HG03097 (cell line): ENCODE results near the gene HOXA4.

ENCODE experiments used
- ATAC-seq: cut with Tn5 transposase; IDR thresholded peaks from one replicate; pipeline ENCODE4 v1.9.1; 2021; ENCODE audit not compliant: unreplicated experiment, low FRiP score

HOXA4 gene

DNA sequence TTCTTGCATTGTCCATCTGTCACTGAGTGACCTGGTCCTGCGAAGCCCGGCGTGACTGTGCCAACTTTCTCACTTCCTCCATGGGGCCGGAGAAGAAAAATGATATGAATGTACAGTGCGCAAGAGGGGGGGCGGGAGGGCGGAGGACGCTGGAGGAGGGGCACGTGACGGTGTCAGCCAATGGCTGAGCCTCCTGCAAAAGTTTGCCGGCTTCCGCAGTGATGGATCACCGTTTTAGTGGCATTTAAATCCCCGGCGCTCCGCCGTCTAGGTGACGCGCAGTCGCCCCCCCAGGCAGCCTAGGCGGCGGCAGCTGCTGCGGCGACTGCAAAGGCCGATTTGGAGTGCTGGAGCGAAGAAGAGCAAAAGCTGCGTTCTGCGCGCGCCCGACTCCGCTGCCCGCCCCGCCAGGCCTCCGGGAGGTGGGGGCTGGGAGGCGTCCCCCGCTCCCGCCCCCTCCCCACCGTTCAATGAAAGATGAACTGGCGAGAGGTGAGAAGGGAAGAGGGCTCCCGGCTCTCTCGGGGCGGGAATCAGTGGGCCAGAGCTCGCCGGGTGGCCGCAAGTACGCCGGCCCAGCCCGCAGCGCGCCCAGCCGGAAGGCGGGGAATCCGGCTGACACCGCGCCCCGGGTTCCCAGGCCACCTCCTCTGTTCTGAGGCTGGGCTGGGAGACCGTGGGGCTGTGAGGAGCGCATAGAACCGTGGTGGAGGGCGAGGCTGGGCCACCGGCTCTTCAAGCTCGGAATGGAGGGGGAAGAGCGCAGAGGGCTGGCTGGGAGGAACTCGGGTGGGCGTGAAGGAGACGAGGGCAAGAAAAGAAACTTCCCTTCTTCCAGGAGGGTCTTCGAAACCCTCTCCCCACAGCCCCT lies 34.4 kb downstream of the HOXA4 start, which contains the start of gene HOXA1:
Gene HOXA1, minus strand, starts transcription at position 104 of the 871 bp plus-strand sequence. Its CDS starts 88 bp downstream, at position 16.
- ATAC-seq, result peak; percentile 83

DNA sequence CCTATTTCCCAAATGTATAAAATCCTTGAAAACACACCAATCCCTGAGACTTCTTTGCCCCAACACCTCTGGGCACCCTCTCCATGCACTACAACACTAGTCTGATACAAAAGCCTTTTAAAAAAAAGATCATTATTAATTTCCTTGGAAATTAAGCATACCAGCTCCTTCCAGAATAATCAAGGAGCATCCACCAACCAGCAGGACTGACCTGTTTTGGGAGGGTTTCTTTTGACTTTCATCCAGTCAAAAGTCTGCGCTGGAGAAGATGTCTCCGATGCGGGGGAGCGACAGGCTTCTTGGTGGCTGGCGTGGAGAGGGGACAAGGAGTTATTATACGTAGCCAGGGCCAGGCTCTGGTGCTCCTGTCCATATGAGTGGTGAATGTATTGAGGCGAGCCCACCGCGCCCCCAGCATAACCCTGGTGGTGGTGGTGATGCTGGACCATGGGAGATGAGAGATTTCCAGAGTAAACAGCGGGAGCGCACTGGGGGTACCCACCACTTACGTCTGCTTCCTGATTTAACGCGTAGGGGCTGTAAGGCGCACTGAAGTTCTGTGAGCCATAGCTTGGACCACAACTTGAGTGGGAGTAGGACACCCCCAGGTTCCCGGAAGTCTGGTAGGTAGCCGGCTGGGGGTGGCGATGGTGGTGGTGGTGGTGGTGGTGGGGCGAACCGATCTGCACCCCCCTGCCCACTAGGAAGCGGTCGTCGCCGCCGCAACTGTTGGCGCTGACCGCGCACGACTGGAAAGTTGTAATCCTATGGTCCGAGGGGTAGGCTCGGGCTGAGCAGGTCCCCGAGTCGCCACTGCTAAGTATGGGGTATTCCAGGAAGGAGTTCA lies 35.3 kb downstream of the HOXA4 start:
- ATAC-seq, result no peak

DNA sequence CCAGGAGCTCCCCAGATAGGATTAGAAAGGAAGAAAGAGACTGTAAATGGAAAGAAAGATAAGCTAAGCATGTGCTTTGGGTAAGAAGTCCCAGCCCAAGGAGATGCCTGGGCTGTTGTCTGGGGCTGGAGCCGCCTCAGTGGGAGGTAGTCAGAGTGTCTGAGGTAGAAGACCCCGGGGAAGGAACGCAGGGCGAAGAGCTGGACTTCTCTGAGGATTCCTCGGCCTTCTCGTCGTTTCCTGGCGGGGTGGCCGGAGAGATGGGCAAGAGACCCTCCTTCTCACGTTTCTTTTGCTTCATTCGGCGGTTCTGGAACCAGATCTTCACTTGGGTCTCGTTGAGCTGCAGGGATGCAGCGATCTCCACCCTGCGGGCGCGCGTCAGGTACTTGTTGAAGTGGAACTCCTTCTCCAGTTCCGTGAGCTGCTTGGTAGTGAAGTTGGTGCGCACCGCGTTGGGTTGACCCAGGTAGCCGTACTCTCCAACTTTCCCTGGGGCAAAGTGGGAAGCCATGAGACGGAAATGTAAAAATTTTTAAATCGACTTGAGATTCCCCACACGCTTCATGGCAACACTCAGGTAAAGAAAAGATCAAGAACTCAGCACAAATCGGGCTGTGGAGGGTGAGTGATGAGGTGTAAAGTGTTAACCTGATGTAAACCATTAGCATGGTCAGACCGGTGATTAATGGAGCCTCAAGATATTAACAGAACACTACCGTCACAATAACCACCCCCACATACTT lies 36.1 kb downstream of the HOXA4 start:
- no peak for ATAC-seq

DNA sequence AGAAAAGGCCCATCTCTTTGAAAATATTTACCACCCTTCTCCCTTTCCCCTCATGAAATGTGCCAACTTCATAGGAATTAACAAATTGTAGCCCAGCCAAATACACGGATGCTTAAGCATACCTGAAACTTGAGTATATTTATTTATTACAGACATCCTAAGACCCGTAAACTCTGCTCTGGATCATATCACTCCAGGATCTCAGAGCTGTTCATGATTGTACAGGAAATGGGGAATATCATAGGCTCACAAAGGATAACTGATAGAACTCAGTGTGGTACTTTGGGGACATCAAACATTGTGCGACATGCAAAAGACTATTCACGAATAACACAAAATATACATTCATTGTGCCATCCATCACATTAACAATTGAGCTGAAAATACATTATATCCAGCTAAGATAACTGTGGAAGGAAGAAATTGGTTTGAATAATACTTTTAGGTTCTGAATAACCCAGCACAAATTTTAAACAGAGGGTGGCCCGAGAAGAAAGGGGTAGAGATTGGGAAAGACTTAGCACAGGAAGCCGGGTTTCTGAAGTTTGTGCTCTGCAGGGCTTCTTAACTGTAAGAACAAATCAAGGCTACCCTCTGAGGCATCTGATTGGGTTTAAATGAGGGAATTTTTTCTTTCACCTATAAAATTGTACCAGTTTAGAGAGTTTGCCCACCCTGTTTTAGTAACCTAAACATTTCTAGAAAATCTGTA lies 37.2 kb downstream of the HOXA4 start:
- ATAC-seq, result no peak

DNA sequence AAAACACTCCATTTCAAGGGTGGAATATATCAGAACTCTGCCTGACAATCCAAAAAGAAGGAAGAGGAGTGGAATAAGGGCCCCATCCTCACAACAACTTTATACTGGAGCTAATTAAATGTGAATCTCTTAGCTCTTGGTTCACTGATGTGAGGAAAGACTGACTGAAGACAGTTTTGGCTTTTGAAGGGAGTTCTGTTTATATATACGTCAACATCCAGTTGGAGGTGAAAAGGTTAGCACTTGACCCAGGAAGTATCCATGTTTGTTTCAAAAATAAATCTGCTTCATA lies 37.8 kb downstream of the HOXA4 start:
- no peak for ATAC-seq

DNA sequence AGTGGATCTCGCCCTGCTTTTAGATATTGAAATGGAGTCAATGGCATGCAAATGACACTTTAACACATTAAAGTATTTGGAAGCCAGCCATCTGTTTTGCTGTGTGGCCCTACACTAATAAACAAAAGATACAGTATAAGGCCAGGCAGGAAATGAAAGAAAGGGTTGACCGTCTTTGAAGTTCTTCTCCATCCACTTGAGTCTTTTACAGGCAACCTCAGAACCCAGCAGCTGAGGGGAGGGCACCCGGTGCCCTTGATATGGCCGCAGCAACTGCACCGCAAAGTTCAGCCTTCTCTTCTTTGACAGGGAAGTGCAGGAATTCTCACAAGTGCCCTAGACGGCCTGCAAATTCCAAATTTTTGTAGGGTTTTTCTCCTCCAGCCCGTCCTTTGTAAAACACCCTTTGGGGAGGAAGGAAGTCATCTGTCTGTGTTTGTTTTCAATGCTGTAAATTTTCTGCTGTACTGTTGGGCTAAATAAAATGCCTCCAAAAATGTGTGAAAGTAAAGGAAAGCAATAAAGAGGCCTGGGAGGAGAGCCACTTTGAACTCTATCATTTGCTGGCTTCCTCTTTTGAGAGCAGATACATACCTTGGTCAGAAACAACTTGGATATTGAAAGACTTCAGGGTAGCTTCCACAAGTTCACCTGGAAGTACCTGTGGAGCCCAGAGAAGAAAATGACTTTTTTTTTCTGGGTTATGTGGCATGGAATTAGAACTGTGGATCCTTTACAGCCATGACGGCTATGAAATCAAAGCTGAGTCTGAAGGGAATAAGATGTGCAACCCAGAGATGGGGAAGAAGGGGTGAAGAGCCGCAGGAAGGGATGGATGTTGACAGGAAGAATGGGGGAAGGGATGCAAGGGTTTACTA lies 38.4 kb downstream of the HOXA4 start:
- no peak for ATAC-seq

DNA sequence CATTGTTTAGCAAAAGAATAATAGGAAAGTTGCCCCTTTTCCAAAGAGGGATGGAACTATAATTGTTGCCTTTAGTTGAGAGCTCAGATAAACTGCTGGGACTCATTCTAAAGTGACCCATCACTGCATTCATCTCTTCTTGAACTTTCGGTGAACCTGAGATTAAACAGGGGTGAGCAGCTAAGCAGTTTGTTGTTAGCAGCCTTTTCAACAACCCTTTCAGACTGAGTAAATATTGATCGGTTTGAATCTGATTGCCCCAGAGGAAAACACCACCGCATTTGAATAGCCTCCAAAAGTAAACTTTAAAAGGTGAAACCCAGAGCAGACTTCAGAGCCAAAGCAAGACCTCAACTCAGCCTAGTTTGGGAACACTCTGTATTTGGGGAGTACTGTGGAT lies 39.5 kb downstream of the HOXA4 start:
- ATAC-seq, result no peak

DNA sequence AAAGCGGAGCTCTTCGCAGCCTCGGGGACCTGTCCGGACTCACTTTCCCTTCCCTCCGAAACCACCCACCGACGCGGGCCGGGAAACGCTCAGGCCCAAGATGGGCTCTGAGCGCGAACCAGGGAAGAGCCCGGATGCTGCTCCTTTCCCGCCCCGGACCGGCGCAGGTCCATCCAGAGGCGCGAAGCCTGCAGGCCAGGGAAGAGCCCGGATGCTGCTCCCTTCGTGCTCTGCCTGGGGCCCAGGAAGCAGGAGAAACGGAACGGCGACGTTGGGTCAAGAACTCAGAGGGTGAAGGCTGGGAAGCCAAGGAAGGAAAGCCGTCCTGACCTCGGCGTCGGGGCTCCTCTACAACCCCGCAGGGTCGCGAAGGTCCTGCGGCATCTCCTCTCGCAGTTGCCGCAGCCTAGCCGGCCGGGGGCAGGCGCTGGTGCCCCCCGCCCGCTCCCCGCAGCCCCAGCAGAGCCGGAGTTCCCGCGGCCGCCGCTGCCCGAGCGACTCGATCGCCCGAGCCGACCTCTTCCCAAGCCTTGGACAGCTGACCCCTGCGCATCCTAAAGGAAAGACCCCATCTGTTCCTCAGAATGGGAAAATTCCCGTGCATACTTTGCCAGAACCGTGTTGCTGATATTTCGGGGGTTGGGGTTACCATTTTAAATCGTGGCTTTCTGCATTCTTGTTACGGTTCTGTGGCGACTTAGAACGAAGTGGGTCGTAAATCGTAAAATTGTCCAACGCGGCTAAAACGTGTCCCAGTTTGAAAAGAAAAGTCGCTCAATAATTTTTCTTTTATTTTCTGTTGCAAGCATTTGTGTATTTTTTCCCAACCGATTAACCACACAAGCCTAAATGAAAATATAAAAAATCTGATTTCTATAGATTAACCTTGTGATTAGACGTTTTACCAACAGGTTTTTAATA lies 42.3 kb downstream of the HOXA4 start:
- no peak for ATAC-seq

DNA sequence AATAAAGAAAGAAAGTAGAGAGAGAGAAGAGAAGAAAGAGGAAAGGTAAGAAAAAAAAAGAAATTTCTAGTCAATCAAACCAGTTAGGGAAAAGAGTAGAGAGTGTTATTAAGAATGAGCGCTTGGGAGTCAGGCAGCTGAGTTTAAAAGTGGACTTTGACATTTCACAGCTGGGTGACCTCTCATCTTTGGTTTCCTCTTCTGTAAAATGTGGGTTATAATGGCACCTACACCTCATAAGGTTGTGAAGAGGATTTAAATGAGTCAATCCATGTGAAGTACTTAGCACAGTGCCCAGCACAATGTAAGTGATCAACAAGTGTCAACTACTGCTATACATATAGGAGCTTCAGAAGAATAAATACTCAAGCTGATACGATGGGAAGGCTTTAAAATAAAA lies 46.9 kb downstream of the HOXA4 start:
- no peak for ATAC-seq

DNA sequence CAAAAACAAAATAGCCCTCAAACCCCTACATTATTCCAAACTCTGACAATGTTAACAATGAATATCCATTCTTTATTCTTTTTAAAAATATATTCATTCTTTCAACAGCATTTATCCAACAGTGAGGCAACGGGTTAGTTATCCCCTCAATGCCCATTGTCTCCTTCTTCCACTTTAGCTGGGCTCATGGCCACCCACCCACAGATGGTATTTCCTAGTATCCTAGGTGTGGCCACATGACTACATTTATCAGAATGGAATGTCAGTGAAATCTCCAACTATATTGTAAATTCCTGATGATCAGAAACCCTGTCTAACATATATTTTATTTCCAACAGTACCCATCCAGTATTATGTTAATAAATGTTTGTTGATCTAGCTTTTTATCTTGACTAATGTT lies 48.4 kb downstream of the HOXA4 start:
- no peak for ATAC-seq

DNA sequence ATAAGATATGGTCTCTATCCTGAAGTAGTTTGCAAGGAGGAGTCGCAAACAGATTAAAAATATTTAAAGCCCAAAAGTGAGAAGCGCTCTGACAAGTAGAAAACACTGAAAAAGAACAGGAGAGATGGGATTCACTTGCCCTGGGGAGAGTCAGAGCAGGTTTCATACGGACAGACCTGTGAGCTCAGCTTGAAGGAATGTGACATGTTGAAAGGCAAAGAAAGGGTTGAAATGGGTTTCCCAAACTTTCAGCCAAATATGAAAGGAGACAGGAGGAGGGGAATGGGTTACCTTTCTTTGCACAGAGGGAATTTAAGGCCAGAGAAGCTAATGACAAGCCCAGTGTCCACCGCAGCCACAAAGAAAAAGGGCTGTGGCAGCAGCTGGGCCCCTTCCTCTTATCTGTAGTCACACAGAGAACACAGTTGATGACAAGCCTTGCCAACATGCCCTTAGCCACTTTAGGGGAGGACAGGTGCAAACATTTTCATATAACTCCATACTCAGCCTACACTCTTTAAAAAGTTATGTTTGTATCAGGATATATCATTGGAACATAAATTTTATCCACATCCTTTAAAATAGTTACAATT lies 49.6 kb downstream of the HOXA4 start:
- ATAC-seq, result no peak

DNA sequence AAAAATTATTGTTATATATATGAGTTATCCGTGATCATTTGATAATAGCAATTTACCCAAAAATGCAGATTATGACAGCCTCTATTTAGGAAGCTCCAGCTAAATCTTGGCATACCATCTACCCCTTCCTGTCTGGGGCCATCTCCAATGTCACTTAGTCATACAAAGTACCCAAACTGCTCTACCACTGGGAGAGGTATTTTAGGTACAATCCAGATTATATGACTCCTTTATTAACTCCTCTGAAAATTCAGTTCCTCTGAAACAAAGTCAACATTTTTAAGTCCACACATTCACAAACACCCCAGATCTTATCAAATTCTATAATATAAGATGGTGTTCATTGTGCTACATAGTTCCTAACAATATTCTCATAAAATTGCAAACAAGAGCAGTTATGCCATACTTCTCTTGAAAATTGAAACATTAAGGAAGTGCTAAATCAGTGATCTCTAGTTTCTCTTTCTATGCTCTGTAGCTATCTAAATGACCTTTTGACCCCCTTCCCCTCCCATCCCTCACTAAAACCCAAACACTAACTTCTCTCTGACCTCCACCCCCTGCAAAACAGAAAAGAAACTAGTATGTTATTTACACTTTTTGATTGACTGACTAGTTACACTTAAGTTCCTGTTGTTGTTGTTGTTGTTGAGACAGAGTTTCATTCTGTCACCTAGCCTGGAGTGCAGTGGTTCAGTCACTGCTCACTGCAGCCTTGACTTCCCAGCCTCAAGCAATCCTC lies 51.2 kb downstream of the HOXA4 start:
- ATAC-seq, result no peak

DNA sequence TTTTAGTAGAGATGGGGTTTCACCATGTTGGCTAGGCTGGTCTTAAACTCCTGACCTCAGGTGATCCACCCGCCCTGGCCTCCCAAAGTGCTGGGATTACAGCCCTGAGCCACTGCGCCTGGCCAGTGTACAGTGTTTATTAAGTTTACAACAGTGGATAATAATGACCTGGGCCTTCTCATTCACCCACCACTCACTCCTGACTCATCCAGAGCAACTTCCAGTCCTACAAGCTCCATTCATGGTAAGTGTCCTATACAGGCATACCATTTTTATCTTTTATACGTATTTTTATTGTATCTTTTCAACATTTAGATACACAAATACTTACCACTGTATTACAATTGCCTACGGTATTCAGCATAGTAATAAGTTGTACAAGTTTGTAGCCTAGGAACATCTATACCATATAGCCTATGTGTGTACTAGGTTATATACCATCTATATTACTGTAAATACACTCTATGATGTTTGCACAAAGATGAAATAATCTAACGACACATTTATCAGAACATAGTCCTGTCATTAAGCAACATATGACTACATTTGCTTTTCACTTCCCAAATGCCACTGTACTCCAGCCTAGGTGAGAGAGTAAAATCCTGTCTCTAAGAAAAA lies 51.8 kb downstream of the HOXA4 start:
- ATAC-seq, result no peak
